Islet precursor cell (in vitro differentiated cells): Measurements from ENCODE around the gene TNFSF13.

Experiments used
- DNase-seq: peaks from one replicate; pipeline ENCODE4 v3.0.0-alpha.2; 2018

The TNFSF13 gene

DNA sequence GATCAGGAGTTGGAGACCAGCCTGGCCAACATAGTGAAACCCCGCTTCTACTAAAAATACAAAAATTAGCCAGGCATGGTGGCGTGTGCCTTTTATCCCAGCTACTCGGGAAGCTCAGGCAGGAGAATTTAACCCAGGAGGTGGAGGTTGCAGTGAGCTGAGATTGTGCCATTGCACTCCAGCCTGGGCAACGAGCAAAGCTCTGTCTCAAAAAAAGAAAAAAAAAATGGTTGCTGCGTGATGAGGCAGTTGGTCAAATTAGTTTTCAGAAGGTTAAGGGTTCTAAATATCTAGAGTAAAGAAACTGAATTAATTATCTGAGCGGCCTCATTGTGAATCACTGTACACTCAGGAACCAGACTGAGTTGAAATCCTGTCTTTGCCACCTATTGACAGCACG, 17.4 kb downstream of the TNFSF13 start:
- DNase-seq = no peak

DNA sequence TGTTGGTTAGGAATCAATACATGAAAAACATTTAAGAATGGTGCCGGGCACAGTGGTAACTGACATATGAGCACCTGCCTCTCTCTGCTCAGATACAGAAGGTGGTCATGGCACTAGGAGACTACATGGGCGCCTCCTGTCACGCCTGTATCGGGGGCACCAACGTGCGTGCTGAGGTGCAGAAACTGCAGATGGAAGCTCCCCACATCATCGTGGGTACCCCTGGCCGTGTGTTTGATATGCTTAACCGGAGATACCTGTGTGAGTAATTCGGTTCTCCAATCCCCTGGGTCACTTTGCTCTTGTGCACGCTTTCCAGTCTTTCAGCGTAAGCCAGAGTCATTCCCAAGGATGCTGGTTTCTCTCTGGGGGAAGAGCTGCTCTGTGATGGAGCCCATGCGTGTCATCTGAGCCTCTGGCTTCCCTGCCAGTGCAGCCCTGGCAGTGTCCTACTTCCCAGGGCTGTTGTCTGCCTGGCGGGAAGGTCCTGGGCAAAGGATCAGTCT, 17.9 kb downstream of the TNFSF13 start:
- DNase-seq = no peak

DNA sequence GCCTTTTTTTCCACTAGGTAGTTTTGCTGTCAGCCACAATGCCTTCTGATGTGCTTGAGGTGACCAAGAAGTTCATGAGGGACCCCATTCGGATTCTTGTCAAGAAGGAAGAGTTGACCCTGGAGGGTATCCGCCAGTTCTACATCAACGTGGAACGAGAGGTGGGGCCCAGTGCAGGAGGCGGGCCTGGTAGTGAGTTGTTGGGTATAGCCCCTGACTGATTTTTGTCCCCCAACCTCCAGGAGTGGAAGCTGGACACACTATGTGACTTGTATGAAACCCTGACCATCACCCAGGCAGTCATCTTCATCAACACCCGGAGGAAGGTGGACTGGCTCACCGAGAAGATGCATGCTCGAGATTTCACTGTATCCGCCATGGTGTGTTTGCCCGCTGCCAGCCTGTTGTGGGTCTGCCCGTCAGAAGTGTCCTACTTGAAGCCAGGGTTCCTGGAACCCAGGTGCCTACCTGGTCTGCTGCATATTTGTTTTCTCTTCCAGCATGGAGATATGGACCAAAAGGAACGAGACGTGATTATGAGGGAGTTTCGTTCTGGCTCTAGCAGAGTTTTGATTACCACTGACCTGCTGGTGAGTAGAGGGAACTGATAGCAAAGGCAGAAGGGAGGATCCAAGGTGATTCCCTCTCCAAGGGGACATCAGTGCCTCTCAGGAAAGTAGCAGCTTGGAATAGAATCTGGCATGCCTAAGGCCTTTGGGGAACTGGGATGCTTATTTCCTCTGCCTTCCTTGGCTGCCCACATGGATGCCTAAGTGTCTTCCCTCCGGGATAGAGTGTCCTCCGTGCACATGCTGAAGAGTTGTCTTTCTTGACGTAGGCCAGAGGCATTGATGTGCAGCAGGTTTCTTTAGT, 19.0 kb downstream of the TNFSF13 start:
- DNase-seq = no peak

DNA sequence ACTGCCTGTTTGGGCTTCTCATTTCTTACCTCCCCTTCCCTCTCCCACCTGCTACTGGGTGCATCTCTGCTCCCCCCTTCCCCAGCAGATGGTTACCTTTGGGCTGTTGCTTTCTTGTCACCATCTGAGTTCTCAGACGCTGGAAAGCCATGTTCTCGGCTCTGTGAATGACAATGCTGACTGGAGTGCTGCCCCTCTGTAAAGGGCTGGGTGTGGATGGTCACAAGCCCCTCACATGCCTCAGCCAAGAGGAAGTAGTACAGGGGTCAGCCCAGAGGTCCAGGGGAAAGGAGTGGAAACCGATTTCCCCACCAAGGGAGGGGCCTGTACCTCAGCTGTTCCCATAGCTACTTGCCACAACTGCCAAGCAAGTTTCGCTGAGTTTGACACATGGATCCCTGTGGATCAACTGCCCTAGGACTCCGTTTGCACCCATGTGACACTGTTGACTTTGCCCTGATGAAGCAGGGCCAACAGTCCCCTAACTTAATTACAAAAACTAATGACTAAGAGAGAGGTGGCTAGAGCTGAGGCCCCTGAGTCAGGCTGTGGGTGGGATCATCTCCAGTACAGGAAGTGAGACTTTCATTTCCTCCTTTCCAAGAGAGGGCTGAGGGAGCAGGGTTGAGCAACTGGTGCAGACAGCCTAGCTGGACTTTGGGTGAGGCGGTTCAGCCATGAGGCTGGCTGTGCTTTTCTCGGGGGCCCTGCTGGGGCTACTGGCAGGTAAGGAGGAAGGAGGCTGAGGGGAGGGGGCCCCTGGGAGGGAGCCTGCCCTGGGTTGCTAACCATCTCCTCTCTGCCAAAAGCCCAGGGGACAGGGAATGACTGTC, 20.7 kb downstream of the TNFSF13 start, which contains the start of gene CD68:
Gene CD68 (plus strand): TSS at position 638 of the 833 bp plus-strand sequence. CDS start 40 bp downstream, at position 678.
- peak; percentile 92 for DNase-seq

DNA sequence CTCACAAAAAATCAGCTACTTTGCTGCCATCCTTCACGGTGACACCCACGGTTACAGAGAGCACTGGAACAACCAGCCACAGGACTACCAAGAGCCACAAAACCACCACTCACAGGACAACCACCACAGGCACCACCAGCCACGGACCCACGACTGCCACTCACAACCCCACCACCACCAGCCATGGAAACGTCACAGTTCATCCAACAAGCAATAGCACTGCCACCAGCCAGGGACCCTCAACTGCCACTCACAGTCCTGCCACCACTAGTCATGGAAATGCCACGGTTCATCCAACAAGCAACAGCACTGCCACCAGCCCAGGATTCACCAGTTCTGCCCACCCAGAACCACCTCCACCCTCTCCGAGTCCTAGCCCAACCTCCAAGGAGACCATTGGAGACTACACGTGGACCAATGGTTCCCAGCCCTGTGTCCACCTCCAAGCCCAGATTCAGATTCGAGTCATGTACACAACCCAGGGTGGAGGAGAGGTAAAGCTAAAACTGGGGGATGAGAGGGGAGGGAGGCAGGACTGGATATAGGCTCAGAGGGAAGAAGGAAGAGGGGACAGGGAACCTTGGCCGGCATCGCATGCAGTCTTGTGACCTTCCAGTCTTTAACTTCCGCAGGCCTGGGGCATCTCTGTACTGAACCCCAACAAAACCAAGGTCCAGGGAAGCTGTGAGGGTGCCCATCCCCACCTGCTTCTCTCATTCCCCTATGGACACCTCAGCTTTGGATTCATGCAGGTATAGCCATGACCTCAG, 21.5 kb downstream of the TNFSF13 start:
- peak; percentile 60 for DNase-seq

DNA sequence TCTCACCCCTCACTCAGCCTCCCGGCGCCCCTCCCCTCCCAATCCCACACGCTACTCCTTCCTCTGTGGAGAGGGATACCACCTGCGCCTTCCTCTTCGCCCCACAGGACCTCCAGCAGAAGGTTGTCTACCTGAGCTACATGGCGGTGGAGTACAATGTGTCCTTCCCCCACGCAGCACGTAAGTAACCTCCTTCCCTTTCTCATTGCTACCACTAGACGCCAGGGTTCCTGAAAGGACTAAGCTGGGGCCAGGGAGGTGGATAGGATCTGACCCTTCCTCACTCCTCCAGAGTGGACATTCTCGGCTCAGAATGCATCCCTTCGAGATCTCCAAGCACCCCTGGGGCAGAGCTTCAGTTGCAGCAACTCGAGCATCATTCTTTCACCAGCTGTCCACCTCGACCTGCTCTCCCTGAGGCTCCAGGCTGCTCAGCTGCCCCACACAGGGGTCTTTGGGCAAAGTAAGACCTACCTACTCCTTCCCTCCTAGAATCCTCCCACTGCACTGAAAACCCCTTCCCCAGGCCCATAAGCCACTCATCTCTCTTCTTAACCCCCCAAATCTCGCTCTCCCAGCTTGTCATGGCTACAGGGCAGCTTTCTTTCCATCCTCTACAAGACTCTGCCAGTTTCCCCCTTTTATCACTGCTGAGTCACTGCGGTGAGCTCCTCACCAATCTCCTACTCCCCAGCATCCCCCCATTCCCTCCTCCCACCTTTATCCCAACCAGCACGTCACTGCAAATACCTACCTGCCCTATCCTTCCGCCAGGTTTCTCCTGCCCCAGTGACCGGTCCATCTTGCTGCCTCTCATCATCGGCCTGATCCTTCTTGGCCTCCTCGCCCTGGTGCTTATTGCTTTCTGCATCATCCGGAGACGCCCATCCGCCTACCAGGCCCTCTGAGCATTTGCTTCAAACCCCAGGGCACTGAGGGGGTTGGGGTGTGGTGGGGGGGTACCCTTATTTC, 22.3 kb downstream of the TNFSF13 start:
- peak; percentile 61 for DNase-seq

DNA sequence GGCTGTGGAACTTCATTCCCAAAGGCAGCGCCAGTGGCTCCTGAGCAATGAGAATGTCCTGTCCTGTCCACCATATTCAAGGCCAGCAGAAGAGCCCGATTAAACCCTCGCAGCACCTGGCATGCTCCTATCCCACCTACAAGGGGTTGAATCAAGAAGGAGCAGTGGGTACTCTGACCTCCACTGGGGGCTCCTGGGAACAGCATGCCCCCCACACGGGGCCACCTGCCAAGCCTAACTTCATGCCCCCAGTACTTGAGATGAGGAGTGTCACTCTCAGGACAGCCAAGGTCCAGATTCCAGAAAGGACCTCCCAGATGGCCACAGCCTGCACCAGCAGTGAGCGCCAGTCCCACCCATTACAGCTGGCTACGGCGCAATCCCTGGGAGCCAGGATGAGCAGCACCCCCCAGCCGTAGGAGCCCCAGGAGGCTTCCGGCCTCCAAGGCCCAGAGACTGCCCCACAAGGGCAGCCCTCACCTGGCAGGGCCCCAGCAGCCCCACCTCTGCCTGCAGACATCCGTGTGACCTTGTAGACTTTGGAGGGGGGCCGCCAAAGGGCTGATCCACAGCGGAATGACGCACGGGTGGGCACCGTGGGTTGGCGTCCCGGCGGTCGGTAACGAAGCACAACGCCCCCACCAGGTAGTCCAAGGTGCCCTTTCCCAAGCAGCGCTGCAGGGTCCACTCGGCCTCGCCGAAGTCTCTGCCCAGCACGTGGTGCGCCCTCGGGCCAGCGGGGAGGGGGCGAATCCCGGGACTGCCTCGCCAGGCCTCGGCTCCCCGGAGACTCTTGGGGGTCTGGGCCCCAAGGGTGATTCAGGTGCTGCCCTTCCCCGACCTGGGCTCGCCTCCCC, 24.1 kb downstream of the TNFSF13 start:
- DNase-seq = no peak

DNA sequence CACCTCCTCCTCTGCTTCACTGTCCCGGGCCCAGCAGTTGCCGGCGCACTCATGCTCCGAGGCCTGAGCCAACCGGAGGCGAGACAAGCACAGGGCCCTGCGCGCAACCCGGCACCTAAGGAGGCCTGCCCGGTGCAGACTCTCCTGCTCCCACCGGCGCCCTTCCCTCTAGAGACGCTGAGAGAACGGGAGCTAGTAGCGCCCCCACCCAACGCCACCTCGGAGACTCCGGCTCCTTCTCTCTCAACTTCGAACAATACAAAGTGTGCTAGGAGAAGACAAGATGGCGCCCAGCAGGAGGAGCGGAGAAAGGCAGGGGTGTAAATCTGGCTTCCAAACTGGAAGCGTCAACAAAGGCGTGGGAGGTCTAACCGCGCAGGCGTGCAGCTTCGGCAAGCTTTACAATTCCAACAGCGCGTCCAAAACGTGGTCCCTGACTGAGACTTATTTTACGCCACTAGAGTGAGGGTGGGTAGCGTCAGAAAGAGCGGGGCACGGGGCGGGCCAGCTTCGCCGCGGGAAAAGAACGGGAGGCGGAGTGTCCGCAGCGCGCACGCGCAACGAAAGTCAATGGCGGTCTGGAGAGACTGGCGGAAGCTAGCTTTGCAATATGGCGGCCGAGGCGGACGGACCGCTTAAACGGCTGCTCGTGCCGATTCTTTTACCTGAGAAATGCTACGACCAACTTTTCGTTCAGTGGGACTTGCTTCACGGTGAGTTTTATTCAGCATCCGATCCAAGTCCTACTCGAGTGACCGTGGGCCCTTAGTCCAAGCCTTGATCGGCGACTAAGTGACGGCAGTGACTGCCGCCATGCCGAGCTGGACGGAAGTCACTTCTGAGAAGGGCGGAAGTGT, 24.9 kb downstream of the TNFSF13 start, which contains the start of gene MPDU1:
Gene MPDU1 (plus strand): TSS at position 600 of the 857 bp plus-strand sequence. CDS start 11 bp downstream, at position 611.
- peak; percentile 99 for DNase-seq

DNA sequence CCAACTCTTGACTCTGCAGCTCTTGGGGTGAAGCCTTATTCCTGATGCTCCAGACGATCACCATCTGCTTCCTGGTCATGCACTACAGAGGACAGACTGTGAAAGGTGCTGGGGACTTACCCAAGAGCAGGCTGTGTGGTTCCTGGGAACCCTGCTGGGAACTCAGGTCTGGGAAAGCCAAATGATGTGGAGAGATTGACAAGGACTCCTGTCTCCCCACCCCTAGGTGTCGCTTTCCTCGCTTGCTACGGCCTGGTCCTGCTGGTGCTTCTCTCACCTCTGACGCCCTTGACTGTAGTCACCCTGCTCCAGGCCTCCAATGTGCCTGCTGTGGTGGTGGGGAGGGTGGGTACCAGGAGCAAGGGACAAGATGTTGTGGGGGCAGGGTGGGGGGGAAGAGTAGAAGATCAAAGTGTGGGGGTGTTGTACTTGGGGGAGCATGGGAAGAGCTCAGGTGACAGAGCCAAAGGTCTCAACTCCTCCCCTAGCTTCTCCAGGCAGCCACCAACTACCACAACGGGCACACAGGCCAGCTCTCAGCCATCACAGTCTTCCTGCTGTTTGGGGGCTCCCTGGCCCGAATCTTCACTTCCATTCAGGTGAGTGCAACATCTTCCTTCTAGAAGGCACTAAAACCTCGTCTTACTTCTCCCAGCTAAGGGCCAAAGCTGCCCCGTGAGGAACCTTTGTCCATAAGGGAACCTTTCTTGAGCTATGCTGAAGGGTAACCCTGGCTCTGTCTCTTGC, 28.3 kb downstream of the TNFSF13 start:
- peak; percentile 71 for DNase-seq

DNA sequence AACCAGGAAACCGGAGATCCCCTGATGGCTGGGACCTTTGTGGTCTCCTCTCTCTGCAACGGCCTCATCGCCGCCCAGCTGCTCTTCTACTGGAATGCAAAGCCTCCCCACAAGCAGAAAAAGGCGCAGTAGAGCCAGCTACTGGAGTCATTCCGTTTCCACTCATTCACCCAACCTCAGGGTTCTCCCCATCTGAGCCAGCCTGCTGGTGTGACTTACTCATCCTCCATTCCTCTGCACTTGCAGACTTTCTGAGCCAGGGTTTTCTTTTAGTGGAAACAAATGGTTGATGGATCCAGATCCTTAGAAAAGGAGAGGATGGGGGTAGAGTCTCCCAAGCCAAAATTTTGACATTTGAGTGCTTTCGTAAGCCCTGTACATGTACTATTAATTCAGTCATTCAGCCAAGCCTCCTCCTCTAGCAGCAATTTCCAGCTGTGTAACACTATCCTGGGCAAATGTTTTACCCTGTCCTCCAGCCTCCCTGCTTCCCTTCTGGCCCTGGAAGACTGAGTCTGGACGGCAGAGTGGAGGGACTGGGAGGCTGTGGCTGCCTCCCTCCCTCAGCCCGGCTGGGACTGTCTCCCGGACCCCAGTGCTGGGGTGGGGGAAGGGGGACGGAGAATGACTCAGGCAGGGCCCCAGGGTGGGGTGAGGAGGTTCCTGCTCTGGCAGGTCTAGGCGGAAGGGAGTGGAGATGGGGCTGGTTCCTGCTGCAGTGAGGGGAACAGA, 29.0 kb downstream of the TNFSF13 start:
- DNase-seq = peak; percentile 78

DNA sequence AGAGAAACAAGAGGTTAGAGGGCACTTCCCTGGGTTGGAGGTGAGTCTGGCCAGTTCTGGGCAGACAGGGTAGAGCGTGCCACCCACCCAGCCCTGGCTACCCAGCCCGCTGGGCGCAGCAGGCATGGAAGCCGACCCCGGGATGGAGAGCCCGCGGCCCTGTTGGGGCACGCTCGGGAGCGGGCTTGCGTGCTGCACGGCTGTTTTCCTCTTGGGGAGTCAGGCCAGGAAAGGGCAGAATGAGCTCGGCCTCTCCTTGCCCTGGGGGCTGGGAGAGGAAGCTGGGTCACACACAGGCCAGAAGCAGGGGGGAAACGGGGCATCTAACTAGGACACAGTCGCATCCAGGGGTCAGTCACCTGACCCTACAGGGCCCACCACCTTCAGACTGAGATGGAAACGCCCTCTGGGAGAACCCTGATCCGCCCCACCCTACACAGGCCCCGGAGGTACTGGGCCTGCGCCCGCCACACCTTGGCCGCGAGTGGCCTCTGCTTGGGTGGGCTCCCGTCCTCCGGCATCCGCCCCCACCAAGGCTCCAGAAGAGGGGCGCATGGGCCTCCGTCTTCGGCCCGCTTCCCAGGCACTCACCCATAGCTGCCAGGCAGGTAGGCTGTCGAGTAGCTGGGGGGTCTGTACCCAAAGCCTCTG, 30.1 kb downstream of the TNFSF13 start:
- DNase-seq = peak; percentile 57

DNA sequence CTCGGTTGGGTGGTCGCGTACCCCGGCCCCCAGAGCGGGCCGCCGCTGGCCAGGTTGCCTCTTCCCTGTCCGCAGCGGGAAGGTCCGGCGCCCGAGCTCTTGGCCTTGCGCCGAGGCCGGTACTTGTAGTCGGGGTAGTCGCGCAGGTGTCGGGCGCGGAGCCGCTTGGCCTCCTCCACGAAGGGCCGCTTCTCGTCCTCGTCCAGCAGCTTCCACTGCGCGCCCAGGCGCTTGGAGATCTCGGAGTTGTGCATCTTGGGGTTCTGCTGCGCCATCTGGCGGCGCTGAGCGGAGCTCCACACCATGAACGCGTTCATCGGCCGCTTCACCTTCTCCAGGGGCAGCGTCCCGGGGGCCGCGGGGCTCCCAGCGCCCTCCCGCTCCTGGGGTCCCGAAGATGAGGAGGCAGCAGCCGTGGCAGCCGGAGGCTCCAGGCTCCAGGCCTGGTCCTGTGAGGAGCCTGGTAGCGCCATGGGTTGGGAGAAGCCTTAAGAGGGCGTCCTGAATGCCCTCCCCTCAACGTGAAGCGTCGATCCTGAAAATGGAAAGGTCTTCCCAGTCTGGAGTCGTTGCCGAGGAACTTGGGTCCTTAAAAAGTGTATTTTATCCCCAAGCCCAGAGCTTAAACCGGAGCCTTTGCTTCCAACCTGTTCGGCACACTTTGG, 30.8 kb downstream of the TNFSF13 start:
- DNase-seq = peak; percentile 95

DNA sequence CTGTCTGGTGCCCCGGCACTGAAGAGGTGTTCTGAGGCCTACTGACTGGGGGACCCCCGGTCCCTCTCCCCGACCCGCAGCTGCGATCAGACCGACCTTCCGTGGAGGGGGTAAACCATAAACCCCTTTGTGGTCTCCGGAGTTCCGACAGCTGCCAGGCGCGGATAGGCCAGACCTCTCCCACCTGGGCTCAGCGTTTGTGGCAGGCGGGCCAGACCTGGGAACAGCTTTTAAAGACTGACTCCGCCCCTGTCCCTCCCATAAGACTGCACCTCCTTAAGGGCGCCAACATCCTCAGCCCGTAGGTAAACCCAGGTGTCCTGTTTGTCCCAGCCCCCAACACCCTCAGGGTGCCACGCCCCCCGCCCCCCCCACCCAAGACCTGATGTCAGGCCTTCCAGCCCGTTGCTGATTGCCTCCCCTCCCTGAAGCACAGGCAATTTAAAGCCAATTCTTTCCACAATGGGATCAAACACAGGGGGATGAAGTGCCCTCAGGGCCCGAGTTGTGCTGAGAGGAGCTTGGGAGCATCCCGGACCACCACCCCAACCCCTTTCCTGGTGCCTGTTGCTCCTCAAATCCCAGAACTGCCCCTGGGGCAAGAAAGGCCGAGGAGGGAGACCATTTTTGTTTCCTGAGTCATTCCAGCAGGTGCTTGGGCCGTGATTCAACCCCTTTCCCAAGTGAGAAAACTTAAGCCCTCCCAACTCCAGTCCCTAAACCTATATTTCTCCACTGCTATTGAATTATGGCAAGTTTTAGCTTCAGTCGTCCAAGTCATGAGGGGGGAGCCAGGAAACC, 31.5 kb downstream of the TNFSF13 start, which contains the start of gene SOX15:
Gene SOX15 (minus strand): TSS at position 204 of the 801 bp plus-strand sequence. CDS start 418 bp downstream, outside the sequence.
- DNase-seq = peak; percentile 97

DNA sequence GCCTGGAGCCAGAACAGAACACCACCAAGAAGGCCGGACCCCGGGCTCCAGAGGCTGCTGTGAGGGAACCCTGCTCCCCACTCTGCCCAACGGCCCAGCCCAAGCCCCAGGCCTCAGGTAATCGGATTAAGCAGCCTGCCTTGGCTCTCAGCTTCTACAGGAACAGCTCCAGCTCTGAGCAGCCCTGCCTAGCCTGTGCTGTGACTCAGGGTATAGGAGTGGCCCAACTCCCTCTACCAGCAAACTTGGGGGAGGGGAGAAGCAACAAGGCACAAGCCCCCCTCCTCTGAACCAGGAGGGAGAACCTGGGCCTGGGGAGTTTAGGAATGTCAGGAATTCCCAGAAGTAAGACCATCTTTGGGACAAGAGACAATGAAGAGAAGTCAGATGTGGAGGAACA, 32.2 kb downstream of the TNFSF13 start:
- peak; percentile 99 for DNase-seq

DNA sequence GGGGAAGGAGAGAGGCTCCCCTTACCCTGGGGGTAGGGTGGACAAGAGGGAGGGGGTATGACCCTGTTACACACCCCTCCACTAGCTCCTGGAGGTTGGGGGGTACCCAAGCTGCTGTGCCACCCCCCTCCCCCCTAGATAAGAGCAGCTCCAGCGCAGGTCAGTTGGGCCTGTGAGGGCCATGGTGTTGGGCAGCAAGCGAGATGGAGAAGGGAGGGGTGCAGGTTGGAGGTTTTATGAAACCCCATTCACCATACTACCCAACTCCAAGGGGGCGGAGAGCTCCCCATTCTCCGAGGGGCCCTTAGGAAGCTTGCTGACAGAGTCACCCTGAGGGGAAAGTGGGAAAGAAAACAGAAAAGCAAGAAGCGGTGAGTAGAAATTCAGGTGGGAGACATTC, 33.0 kb downstream of the TNFSF13 start:
- DNase-seq = no peak
